ENCODE measurements around the gene EYA2. TPM values are rescaled to one million over a fixed set of nuclear protein-coding genes. Genes with fewer than 3 reads are reported as not detected.

Gene EYA2
- total RNA-seq, 2 donors from 2014 or later, result 3.5 to 3.8 TPM

GRCh38 chr20:47125758-47126591 lies 231.3 kb downstream of the EYA2 start:
- ATAC-seq (ENCODE audit: insufficient number of reproducible peaks, low FRiP score, low read depth) (no peak), DNase-seq (ENCODE audit: low spot score) (no peak)
- Histone ChIP-seq H3K27ac (peak overlapping the region in 1 of 2 donors; percentile 53), H3K27me3 (replicated peaks; ENCODE audit: insufficient read depth) (no peaks in the 10 kb centered on the region), H3K36me3 (no peaks in the 10 kb centered on the region), H3K4me3 (no peak overlapping the region), H3K4me1 (ENCODE audit: control insufficient read depth in 1 of 2, low read depth in 2 of 2) (peaks cover 7 to 35% of the 10 kb centered on the region in 2 donors), H3K9me3 (no peaks in the 10 kb centered on the region)
- TF ChIP-seq, protein P1, sequence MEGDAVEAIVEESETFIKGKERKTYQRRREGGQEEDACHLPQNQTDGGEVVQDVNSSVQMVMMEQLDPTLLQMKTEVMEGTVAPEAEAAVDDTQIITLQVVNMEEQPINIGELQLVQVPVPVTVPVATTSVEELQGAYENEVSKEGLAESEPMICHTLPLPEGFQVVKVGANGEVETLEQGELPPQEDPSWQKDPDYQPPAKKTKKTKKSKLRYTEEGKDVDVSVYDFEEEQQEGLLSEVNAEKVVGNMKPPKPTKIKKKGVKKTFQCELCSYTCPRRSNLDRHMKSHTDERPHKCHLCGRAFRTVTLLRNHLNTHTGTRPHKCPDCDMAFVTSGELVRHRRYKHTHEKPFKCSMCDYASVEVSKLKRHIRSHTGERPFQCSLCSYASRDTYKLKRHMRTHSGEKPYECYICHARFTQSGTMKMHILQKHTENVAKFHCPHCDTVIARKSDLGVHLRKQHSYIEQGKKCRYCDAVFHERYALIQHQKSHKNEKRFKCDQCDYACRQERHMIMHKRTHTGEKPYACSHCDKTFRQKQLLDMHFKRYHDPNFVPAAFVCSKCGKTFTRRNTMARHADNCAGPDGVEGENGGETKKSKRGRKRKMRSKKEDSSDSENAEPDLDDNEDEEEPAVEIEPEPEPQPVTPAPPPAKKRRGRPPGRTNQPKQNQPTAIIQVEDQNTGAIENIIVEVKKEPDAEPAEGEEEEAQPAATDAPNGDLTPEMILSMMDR (IDR thresholded peaks at IDR 0.05), result no peak

GRCh38 chr20:47126709-47127108 lies 232.1 kb downstream of the EYA2 start:
- DNase-seq (ENCODE audit: low spot score) (no peak), ATAC-seq (ENCODE audit: insufficient number of reproducible peaks, low FRiP score, low read depth) (no peak)
- H3K27me3 ChIP-seq (replicated peaks; ENCODE audit: insufficient read depth), result no peaks in the 10 kb centered on the region
- H3K27ac ChIP-seq, result no peak overlapping the region
- H3K9me3 ChIP-seq, result no peaks in the 10 kb centered on the region
- TF ChIP-seq, protein P1 (IDR thresholded peaks at IDR 0.05), result no peak
- H3K4me1 ChIP-seq (ENCODE audit: control insufficient read depth in 1 of 2, low read depth in 2 of 2), result peaks cover 7 to 35% of the 10 kb centered on the region in 2 donors
- H3K4me3 ChIP-seq, result no peak overlapping the region
- no peaks in the 10 kb centered on the region for H3K36me3 ChIP-seq

DNA sequence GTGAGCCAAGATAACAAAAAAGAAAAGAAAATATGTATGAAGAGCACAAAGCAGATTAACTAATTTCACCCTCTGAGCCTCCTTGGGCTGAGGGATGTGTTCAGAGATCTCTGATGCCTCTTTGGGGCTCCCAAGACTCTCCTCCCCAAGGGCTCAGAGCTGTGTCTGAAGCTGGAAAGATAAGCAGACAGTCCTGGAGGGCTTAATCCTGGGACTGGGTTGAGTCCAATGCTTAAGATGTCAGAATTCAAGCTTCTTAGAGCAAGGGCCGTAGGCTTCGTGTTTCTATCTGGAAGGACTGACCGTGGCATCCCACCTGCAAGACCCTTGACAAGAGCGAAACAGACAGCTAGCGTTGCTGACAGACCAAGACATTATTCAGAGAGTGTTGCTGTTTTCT lies 232.9 kb downstream of the EYA2 start:
- DNase-seq (ENCODE audit: low spot score), result no peak
- H3K27me3 ChIP-seq (replicated peaks; ENCODE audit: insufficient read depth), result no peaks in the 10 kb centered on the region
- peak overlapping the region; percentile 34 to 35 for H3K27ac ChIP-seq
- no peak overlapping the region for H3K4me3 ChIP-seq
- H3K36me3 ChIP-seq, result no peaks in the 10 kb centered on the region
- TF ChIP-seq, protein P1 (IDR thresholded peaks at IDR 0.05), result no peak
- H3K4me1 ChIP-seq (ENCODE audit: control insufficient read depth in 1 of 2, low read depth in 2 of 2), result peaks cover 7 to 35% of the 10 kb centered on the region in 2 donors
- ATAC-seq (ENCODE audit: insufficient number of reproducible peaks, low FRiP score, low read depth), result no peak
- H3K9me3 ChIP-seq, result no peaks in the 10 kb centered on the region

GRCh38 chr20:47127999-47128398 lies 233.4 kb downstream of the EYA2 start:
- Histone ChIP-seq H3K4me3 (no peak overlapping the region), H3K27me3 (replicated peaks; ENCODE audit: insufficient read depth) (no peaks in the 10 kb centered on the region), H3K4me1 (ENCODE audit: control insufficient read depth in 1 of 2, low read depth in 2 of 2) (peaks cover 7 to 35% of the 10 kb centered on the region in 2 donors), H3K9me3 (no peaks in the 10 kb centered on the region), H3K36me3 (no peaks in the 10 kb centered on the region), H3K27ac (peak overlapping the region; percentile 34 to 35)
- TF ChIP-seq, protein P1 (IDR thresholded peaks at IDR 0.05), result no peak
- DNase-seq (ENCODE audit: low spot score), result no peak
- ATAC-seq (ENCODE audit: insufficient number of reproducible peaks, low FRiP score, low read depth), result no peak

DNA sequence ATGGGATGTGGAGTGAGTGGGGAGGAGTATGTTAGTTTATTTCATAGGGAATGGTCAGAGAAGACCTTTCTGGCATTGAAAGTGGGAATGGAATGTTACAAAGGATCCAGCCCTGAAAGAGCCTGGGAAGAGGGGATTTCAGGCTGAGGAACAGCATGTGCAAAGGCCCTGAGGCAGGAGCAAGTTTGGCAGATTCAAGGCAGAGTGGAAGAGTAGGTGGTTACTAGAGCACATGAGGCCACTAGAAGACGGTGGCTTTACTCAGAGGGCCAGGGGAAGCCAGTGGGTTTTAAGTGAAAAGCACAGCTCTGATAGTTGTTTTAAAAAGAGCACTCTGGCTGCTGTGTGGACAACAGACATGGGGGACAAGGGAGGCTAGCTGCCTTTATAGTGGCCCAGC lies 234.7 kb downstream of the EYA2 start:
- Histone ChIP-seq H3K9me3 (no peaks in the 10 kb centered on the region), H3K27me3 (replicated peaks; ENCODE audit: insufficient read depth) (no peaks in the 10 kb centered on the region), H3K4me3 (no peak overlapping the region), H3K27ac (no peak overlapping the region), H3K36me3 (no peaks in the 10 kb centered on the region), H3K4me1 (ENCODE audit: control insufficient read depth in 1 of 2, low read depth in 2 of 2) (peaks cover 7 to 30% of the 10 kb centered on the region in 2 donors)
- TF ChIP-seq, protein P1 (IDR thresholded peaks at IDR 0.05), result no peak
- DNase-seq (ENCODE audit: low spot score) (no peak), ATAC-seq (ENCODE audit: insufficient number of reproducible peaks, low FRiP score, low read depth) (no peak)

Measured in thoracic aorta (tissue), 2 donors.